Activated CD4-positive, alpha-beta T cell treated with anti-CD3 and anti-CD28 coated beads, Interleukin-2, Interleukin-4, amounts not matched to agents 100 ng/mL and 50 ng/mL, durations not matched to agents 16 hours and 8 hours (primary cell): ENCODE results near the gene RBM27.
"Not testable (repeated sequence)": the region's sequence is repeated elsewhere in the genome, so short reads cannot be mapped to it uniquely, and the experiment has no call there.

ENCODE experiments used
- DNase-seq: peaks from one replicate; pipeline ENCODE4 v3.0.0-alpha.2; 2020; ENCODE audit warnings: low spot score

Gene RBM27

GRCh38 chr5:146208916-146209522, 5.6 kb downstream of the RBM27 start:
- DNase-seq: no peak

GRCh38 chr5:146209714-146210113, 6.3 kb downstream of the RBM27 start:
- no peak for DNase-seq

- DNase-seq: not testable (repeated sequence)
These were observed 7.4 kb downstream of the RBM27 start for GRCh38 chr5:146210810-146211209.

- DNase-seq: no peak
These were observed 9.9 kb downstream of the RBM27 start for GRCh38 chr5:146213210-146213826.

GRCh38 chr5:146214881-146215280, 11.5 kb downstream of the RBM27 start:
- not testable (repeated sequence) for DNase-seq

- DNase-seq: no peak
These were observed 14.8 kb downstream of the RBM27 start for GRCh38 chr5:146218168-146218567.

- no peak for DNase-seq
These were observed 15.8 kb downstream of the RBM27 start for GRCh38 chr5:146219243-146219642.

- DNase-seq: no peak
These were observed 17.8 kb downstream of the RBM27 start for GRCh38 chr5:146221234-146221633.

- DNase-seq: no peak
These were observed 18.6 kb downstream of the RBM27 start for GRCh38 chr5:146222005-146222404.

GRCh38 chr5:146223179-146223578, 19.8 kb downstream of the RBM27 start:
- no peak for DNase-seq

- no peak for DNase-seq
These were observed 25.8 kb downstream of the RBM27 start for GRCh38 chr5:146229222-146229621.

- DNase-seq: no peak
These were observed 28.8 kb downstream of the RBM27 start for GRCh38 chr5:146232223-146232622.

- no peak for DNase-seq
These were observed 30.0 kb downstream of the RBM27 start for GRCh38 chr5:146233441-146233840.

- peak; percentile 42 for DNase-seq
These were observed 35.6 kb downstream of the RBM27 start for GRCh38 chr5:146238973-146239372.

- no peak for DNase-seq
These were observed 37.5 kb downstream of the RBM27 start for GRCh38 chr5:146240951-146241350.

GRCh38 chr5:146243247-146243646, 39.8 kb downstream of the RBM27 start:
- no peak for DNase-seq

- no peak for DNase-seq
These were observed 45.2 kb downstream of the RBM27 start for GRCh38 chr5:146248561-146248960.

- DNase-seq: no peak
These were observed 46.4 kb downstream of the RBM27 start for GRCh38 chr5:146249801-146250200.
